PFSK-1 (cell line): Measurements from ENCODE around the gene ARID3C.

ENCODE experiments used
- POLR2AphosphoS5 ChIP-seq: IDR thresholded peaks from 2 replicates; pipeline ENCODE4 v1.6.1; 2012; ENCODE audit warnings: low read depth, mild to moderate bottlenecking, control low read depth, low read length, moderate library complexity
- TAF1 ChIP-seq: IDR thresholded peaks from 2 replicates; pipeline ENCODE4 v1.6.1; 2012; ENCODE audit warnings: low read length, control low read depth, borderline replicate concordance; ENCODE audit not compliant: insufficient read depth

- TF ChIP-seq POLR2AphosphoS5 = no peak
- TF ChIP-seq TAF1 = no peak
Measured at GRCh38 chr9:34588671-34589635, 39.9 kb downstream of the ARID3C start.
